GM18861 (cell line): ENCODE results near the gene JUND.

Source experiments
- ATAC-seq: cut with Tn5 transposase; IDR thresholded peaks from one replicate; pipeline ENCODE4 v1.9.1; 2021; ENCODE audit not compliant: unreplicated experiment

Gene JUND

DNA sequence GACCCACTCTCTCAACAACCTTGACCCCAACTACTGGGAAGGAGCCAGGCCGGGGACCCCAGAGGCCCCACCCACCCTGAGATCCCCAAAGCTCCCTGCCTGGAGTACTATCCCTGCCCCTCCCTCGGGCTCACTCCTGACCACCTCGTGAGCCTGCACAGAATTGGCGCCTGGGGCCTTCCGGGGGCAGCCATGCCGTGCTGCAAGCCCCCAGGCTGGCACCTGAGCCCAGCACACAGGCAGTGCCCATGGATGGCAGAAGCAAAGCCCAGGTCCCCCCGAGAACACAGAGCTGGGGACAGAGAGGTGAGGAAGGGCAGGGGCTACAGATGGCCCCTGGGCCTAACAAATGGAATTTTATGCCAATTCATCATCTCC lies 27.5 kb upstream of the JUND start:
- no peak for ATAC-seq

DNA sequence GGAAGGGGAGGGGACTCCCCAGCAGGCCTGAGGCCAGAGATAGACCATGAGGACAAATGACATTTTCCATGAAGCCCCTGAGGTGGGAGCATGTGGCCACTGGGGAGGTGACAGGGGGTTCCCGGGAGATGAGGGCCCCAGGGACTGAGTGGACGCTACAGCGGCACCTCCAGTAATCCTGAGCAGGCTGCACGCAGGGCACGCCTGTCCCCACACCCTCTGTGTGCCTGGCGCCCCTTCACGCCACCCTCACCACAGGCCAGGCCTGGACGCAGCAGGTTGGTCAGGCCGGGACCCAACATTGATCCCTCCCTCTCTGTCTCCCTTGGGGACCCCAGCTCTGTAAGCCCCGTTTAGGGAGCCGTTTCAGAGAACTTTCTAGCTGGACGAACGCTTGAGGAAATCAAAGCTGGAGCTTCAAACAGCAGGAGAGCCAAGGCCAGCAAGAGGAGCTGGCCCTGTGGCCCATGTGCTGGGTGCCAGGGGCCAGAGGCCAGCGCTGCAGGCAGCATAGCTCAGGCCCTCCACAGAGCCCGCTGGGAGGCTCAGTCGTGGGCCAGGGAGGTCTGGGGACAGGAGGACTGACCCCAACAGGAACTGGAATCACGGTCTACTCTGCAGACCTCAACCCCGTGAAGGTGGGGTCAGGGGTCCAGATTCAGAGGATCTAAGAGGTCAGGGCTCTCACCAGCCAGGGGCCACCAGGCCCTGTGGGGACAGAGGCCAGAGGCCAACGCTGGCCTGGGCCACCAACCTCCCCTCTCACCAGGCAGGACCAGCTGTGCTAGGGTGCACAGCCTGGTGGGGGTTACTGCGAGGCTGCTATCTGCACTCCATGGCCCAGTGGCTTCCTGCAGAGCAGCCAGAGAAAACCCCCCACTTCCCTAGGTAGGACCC lies 26.9 kb upstream of the JUND start:
- no peak for ATAC-seq

DNA sequence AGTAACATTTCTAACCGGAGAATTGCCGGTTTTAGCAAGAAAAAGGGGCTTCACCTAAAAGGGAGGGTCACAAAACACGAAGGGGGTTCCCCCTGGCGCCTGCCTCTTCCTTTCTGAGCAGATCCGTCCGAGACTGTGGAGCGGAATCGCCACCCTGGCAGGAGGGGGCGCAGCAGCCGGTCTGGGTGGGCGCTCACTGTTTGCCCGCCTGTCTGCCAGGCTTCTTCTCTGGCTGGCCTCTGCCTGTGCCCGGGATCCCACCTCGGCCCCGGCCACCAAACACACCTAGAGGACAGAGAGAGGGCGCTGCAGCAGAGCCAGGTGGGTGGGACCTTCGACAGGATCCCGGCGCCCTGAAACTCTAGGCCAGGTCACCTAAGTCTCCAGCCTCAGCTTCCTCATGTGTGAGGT lies 25.9 kb upstream of the JUND start:
- no peak for ATAC-seq

DNA sequence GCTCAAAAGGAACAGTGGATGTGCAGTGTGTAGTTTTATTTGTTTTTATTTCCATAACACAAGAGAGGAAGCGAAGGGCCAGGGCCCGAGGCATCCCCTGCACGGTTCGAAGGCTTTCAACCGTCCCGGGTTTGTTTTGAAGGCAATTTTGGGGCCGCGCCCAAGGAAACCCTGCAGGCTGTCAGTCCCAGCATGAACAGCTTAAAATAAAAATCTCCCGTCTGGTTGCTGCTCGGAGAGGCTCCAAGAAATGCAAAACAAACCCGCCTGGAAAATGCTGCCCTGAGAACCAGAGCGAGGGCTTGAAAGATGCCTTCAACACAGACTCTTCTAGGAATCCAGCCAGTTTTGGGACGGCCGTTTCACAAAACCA lies 25.5 kb upstream of the JUND start:
- no peak for ATAC-seq

DNA sequence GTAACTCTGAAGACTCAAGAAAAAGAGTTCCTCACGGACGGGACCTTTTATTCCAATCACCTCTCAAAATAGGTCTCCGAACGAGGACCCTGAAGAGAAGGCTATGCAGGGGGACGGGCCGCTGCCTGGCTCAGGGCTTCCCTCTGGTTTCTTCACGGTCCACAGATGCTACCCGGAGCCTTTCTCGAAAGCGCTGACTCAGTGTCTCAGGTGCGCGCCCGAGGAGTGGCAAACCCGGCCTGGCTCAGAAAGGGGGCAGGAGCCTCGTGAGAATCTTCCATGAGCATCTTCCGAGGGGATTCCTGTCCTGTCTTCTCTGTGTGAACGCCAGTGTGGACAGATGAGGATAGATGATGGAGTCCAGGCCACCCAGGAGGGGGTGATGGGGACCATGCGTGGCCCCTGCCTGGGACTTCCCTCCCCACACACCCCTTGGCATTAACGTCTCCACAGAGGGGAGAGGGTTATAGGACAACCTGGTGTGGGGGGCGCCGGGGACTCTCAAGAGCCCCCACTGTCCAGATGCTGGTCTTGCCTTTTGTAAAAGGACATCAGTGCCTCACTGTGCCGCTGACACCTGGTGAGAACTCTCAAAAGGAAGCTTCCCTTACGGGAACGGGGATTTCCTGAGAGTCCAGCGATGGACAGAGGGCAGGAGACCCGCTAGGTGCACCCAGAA lies 24.9 kb upstream of the JUND start:
- no peak for ATAC-seq

DNA sequence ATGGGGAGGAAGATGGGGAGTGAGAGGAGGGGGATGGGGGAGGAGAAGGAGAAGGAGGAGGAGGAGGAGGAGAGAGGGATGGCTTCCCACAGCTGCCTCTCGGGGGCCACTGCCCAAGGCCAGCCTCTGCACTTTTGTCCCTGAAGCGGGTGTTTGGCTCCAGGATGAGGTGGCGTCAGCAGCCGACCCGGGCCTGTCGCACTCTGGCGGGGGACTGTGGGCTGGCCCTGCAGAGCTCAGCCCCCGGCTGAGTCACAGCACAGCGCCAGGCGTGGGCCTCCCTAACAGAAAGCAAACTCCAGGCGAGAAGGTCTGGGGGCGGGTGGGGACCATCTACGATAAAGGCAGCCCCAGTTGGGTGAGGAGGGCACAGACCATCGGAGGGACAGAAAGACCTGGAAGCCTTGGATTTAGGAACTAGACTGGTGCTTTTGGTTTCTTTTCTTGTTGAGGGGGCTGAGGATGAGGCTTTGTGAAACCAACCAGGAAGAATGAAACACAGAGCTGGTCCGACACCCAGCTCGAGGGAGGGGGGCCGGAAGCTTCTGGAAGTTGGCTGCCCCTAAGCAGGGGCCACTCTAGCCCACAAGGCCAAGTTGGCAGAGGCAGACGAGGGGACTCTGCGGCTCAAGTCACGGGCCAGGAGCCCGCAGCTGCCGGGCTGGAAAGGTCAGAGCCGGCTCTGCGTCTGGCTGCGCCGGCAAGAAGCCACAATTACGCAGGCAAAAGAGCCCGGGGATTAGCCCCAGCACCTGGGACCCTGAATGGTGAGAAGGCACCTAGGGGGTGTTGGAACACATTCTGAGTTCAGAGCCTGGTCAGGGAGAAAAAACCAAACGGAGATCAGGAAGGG lies 23.3 kb upstream of the JUND start:
- ATAC-seq = peak; percentile 38

DNA sequence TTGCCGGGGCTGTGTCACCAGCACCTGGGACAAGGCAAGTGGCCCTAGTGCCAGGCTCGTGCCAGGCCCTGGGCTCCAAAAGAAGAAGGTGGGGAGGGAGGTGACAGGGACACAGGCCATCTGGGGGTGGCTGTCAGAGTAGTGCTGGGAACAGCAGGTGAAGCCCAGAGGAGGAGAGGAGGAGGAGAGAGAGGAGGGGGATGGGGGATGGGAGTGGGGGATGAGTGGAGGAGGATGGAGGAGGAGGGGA lies 22.7 kb upstream of the JUND start:
- ATAC-seq = no peak

DNA sequence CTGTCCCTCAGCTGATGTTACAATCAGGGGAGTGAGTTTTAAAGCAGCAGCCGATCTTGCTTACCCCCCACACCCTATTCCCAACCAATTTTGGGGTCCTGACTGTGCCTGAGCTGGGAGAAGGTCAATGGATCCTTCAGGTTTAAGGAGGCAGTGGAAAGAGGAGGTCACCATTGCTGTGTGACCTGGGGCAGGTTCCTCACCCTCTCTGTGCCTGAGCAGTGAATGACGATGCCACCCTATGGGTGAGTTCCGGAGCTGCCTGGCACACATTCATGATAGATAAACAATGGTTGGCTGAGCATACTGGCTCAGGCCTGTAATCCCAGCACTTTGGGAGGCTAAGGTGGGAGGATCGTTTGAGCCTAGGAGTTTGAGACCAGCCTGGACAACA lies 20.3 kb upstream of the JUND start:
- no peak for ATAC-seq

DNA sequence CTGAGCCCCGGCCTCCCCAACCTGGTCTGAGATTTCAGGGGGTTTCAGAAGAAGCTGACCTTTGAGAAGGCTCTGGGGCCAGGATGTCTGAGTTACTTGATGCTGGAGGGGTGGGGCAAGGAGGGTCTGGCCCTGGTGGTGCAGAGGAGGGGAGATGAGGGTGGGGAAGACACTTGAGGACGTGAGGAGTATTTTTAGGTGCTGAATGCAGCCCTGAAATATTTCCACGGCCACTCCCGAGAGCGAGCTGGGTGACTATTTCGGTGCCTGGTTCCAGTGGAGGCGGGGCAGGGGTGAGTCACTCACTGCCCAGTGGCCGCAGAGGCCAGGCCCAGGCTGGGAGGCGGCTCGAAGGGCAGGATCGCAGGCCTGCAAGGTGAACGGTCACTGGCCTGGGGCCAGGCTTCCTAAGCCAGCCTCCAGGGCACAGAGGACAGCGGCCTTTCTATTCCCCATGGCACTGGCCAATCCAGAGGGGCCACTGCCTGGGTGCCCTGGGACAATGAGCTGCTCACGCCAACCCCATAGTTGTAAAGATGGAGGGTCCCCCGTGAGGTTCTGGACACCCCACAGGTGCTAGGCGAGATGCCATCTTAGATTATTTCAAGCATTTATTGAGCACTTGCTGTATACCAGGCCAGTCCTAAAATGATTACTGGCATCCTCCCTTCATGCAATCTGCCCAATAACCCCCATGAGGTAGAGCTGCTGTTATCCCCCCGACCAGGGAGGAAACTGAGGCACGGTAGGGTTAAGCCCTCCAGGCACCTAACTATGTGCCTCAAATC lies 19.7 kb upstream of the JUND start:
- ATAC-seq = no peak

DNA sequence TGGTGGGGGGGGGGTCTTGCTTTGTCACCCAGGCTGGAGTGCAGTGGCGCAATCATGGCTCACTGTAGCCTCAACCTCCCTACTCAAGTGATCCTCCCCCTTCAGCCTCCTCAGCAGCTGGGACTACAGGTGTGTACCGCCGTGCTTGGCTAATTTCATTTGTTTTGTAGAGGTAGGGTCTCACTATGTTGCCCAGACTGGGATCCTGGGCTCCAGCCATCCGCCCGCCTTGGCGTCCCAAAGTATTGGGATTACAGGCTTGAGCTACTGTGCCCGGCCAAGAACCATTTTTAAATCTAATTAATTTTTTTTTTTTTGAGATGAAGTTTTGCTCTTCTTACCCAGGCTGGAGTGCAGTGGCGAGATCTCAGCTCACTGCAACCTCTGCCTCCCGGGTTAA lies 18.2 kb upstream of the JUND start:
- no peak for ATAC-seq

DNA sequence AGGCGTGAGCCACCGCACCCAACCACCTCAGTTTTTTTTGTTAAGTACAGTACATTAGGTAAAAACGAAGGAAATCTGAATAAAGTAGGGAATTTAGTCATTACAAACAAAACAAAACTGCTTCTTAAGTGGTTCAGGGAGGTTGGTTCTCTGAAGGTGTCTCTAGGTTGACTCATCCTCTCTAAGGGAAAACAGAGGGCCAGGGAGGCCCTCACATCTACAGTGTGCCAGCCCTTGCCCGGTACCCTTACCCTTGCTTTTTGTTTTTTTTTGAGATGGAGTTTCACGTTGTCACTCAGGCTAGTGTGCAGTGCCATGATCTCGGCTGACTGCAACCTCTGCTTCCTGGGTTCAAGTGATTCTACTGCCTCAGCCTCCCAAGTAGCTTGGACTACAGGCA lies 17.2 kb upstream of the JUND start:
- ATAC-seq = no peak

DNA sequence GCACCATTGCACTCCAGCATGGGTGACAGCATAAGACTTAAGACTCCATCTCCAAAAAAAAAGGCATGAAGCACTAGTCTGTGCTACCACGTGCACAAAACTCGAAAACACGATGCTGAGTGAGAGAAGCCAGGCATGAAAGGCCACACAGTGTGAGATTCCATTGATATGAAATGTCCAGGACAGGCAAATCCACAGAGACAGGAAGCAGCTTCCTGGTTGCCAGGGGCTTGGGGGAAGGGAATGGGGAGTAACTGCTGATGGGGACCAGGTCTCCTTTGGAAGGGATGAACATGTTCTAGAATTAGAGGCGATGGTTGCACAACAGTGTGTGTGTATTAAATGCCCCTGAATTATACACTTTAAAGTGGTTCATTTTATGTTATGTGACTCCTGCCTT lies 15.9 kb upstream of the JUND start:
- no peak for ATAC-seq

DNA sequence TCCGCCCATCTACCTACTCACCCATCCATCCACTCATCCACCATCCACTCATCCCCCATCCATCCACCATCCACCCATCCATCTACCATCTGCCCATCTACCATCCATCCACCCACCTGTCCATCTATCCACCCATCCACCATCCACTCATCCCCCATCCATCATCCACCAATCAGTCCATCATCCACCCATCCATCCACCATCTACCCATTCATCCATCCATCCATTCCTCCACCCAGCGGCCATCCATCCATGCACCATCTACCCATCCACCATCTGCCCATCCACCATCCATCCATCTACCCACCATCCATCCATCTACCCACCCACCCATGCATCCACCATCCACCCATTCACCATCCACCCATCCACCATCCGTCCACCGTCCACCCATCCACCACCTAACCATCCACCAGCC lies 13.6 kb upstream of the JUND start:
- no peak for ATAC-seq

DNA sequence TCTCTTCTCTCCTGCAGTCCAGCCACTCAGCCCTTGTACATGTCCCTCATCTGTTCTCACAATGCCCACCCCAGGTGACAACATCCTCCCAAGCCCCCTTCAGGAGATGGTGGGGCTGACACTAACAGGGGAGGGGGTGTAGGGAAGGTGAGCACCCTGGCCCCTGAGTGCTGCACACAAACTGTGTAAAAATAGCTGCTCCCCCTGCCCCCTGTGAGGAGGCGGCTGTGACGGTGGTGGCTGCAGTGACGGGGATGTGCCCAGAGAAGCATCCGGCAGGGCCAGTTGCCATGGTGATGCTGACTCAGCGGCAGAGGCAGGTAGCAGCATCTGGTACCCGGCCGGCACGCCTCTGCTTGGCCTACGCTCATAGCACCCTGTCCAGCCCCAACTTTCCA lies 13.0 kb upstream of the JUND start:
- ATAC-seq = no peak

DNA sequence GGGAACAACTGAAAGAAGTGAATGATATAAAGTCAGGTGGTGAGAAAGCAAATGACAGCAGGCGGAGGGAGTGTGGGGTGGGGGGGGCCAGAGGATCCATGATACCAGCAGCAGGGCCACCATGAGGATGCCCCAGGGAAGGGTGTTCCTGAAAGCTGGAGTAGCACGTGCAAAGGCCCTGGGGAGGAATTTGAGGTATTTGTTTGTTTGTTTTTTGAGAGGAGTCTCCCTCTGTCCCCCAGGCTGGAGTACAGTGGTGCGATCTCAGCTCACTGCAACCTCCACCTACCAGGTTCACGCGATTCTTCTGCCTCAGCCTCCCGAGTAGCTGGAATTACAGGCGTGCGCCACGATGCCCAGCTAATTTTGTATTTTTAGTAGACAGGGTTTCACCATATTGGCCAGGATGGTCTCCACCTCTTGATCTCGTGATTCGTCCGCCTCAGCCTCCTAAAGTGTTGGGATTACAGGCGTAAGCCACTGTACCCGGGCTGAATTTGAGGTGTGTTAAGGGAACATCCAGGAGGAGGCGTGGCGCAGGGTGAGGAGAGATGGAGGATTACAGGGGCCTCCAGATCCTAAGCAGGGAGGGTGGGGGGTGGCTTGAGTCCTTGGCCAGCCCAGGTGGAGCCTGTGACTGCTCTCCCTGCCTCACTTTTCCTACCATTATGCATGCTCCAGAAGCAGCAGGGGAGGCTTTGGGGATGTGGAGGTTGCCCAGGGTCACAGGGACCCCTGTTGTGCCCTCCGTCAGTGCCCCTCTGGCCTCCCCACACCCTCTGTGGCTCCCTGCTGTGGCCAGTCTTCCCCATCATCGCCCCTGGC lies 12.4 kb upstream of the JUND start:
- ATAC-seq = no peak

DNA sequence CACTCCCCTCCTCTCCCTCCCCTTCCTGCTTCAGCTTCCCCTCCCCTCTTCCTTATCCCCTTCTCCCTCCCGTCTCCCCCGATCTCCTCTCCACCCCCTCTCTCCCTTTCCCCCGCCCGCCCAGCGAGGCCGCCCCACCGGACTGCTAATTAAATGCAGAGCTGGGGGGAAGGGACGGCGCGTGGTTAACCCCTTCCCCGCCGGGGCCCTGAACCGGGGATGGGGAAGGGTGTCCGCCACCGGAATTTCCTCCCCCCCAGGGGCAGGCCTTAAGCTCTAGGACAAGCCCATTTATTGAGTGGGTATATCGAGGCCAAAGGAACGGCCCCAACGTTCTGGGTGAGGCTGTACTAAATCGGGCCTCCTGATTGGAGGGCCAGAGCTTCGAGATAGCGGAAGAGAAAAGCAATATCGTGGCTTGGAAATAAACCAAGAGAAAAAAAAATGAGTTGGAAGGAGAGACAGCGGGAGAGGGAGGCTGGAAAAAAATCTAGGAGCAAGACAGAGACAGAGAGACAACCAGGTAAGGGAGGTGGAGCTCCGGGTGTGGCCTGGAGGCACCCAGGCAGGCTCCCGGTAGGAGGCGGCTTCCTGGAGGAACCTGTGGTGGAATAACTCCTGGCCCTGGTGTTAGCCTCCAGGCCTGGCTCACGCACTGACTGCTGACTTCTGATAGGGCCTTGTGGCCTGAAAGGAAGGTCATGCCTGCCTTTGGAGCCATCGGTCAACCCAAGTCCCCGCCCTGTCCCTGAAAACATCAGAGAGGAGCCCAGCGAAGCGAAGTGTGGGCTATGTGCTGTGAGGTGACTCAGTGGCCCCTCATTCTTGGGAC lies 11.6 kb upstream of the JUND start:
- ATAC-seq = no peak

DNA sequence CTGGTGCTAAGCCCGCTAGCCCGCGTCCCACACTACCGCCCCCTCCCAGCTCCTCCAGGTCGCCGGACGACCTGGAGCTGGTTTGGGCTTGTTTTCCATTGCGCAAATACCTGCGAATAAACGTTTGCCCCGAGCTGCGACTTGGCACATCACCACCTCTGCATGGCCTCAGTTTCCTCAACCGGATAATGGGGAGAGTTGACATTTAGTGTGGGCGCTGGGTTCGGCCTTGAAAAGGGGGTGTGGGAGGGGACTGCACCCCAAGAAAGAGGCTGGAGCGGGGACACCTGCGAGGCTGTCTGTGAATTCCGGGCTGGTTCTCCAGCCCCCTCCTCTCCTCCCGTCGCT lies 11.0 kb upstream of the JUND start:
- ATAC-seq = no peak

DNA sequence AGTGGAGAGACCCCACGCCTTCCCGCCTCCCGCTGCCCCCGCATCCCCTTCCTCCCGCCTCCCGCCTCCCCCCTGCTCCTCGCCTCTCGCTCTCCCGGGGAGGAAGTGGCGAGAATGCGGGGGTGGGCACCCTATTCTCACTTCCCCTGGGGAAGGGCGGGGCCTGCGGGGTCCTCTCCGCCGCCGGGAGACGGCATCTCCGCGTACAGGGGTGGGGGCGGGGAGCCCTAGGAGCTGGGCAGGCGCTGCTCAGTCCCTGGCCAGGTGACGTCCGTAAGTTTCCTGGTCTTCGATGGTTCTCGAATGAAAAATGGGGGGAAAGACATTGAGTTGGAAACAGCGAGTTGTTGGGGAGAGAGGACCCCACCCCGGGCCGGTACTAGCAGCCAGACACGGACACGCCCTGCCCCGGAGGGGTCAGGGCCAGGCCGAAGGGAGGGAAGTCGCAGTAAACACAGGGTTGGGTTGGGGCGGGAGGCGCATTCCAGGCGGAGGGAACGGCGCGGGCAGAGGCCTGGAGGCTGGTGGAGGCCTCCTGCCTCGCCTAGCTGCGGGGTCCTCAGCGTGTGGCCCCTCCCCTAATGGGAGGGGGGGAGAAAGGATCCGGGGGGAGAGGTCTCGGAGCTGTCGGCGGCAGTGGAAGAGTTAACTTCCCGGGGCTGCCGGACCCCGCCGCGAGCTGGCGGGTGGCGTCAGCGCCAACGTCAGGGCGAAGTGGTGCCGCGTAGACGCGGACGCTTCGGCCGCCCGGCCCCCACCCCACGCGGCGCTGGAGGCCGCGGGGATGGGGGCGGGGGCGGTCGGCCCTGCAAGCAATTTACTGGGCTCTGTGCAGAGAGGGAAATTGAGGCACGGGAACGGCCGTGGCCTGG lies 10.4 kb upstream of the JUND start:
- no peak for ATAC-seq
